Activated T-helper 1 cell treated with anti-CD3 and anti-CD28 coated beads, Interleukin-12 subunit alpha, Interleukin-12 subunit beta, Interleukin-2, Interleukin-4 antibody, amounts not matched to agents 30 ng/mL and 10 ng/mL and 1 ng/mL, durations not matched to agents 14 hours and 24 hours and 36 hours (primary cell): ENCODE data around the gene SYNJ1. TPM values are rescaled to one million over a fixed set of nuclear protein-coding genes. Genes with fewer than 3 reads are reported as not detected.
"Not testable (repeated sequence)": the region's sequence is repeated elsewhere in the genome, so short reads cannot be mapped to it uniquely, and the experiment has no call there.

ENCODE experiments used
- DNase-seq: peaks from one replicate; pipeline ENCODE4 v3.0.0; 2021; ENCODE audit warnings: low spot score
- H3K27ac Mint-ChIP-seq: one replicate; pipeline ENCODE4 v1.8.0; 2021; ENCODE audit warnings: mild to moderate bottlenecking, mixed read lengths
- H3K27me3 Mint-ChIP-seq: one replicate; pipeline ENCODE4 v1.8.0; 2022; ENCODE audit warnings: mild to moderate bottlenecking, moderate library complexity, mixed read lengths; ENCODE audit not compliant: insufficient read depth
- H3K36me3 Mint-ChIP-seq: one replicate; pipeline ENCODE4 v1.8.0; 2021; ENCODE audit warnings: low read depth, mixed read lengths
- H3K4me1 Mint-ChIP-seq: one replicate; pipeline ENCODE4 v1.8.0; 2021; ENCODE audit warnings: low read depth, mixed read lengths
- H3K4me3 Mint-ChIP-seq: one replicate; pipeline ENCODE4 v1.8.0; 2021; ENCODE audit warnings: mild to moderate bottlenecking, moderate library complexity, mixed read lengths
- H3K9me3 Mint-ChIP-seq: one replicate; pipeline ENCODE4 v1.8.0; 2021; ENCODE audit warnings: mixed read lengths
- intact Hi-C: fragments of 100-400 bp; cut with micrococcal nuclease; formaldehyde crosslinking; loops from one replicate; pipeline ENCODE4 v1.15.1; 2024
- total RNA-seq: library from RNA; stranded (reverse); gene quantifications from 2 replicates; pipeline ENCODE4 v1.2.3, GENCODE V29; 2022

SYNJ1 gene
- total RNA-seq, 1 donor from 2014 or later, result 13.1 TPM

- Mint-ChIP-seq H3K4me1 (peaks cover 8% of the 10 kb centered on the region), H3K27ac (peak within 1 kb of the TSS; percentile 93), H3K4me3 (peak within 1 kb of the TSS; percentile 96), H3K36me3 (peaks cover 8% of the 10 kb centered on the region), H3K27me3 (peaks cover 4% of the 10 kb centered on the region), H3K9me3 (no peaks in the 10 kb centered on the region)
- intact Hi-C loops, result loop anchor here (1.0 to 5.0 kb wide), 11 partner anchors 45 to 954 kb away; partner anchors contain the start of genes EVA1C, GART, MIS18A and SCAF4
- peak; percentile 84 for DNase-seq
These were observed 115.5 kb downstream of the SYNJ1 start, which contains the start of gene CFAP298 for GRCh38 chr21:32612075-32612998. Gene CFAP298, minus strand, starts transcription at chr21:32612377. Its CDS starts 134 bp downstream, at chr21:32612243.

- no peaks in the 10 kb centered on the region for H3K9me3 Mint-ChIP-seq
- peaks cover 8% of the 10 kb centered on the region for H3K36me3 Mint-ChIP-seq
- intact Hi-C loops, result loop anchor here (5.0 kb wide), 5 partner anchors 44 to 931 kb away; partner anchors contain the start of genes GART, SCAF4 and SON
- peaks cover 4% of the 10 kb centered on the region for H3K27me3 Mint-ChIP-seq
- H3K4me3 Mint-ChIP-seq, result peak overlapping the region; percentile 96
- DNase-seq, result no peak
- peak overlapping the region; percentile 93 for H3K27ac Mint-ChIP-seq
- peaks cover 8% of the 10 kb centered on the region for H3K4me1 Mint-ChIP-seq
These were observed 116.3 kb downstream of the SYNJ1 start for GRCh38 chr21:32611471-32611997.

- H3K27ac Mint-ChIP-seq, H3K4me1 Mint-ChIP-seq, H3K9me3 Mint-ChIP-seq, DNase-seq, H3K27me3 Mint-ChIP-seq: not testable (repeated sequence)
- Mint-ChIP-seq H3K4me3 (peak overlapping the region; percentile 57), H3K36me3 (peaks cover 11% of the 10 kb centered on the region)
- intact Hi-C loops, result loop anchor here (5.0 kb wide), 5 partner anchors 44 to 931 kb away; partner anchors contain the start of genes GART, SCAF4 and SON
These were observed 116.9 kb downstream of the SYNJ1 start for GRCh38 chr21:32610940-32611339.

GRCh38 chr21:32608851-32609250 lies 119.0 kb downstream of the SYNJ1 start:
- intact Hi-C loops, result no loop called here
- peak overlapping the region; percentile 31 for H3K4me3 Mint-ChIP-seq

GRCh38 chr21:32605469-32605868 lies 122.3 kb downstream of the SYNJ1 start:
- H3K27ac Mint-ChIP-seq, result no peak overlapping the region
- no peaks in the 10 kb centered on the region for H3K27me3 Mint-ChIP-seq
- intact Hi-C loops, result no loop called here
- H3K36me3 Mint-ChIP-seq, result peaks cover 30% of the 10 kb centered on the region
- H3K9me3 Mint-ChIP-seq, result no peaks in the 10 kb centered on the region
- no peaks in the 10 kb centered on the region for H3K4me1 Mint-ChIP-seq
- H3K4me3 Mint-ChIP-seq, result no peak overlapping the region
- no peak for DNase-seq

More at GRCh38 chr21:32608851-32609250, 119.0 kb downstream of the SYNJ1 start:
- peaks cover 8% of the 10 kb centered on the region for H3K4me1 Mint-ChIP-seq
- H3K36me3 Mint-ChIP-seq, result peaks cover 23% of the 10 kb centered on the region
- no peak for DNase-seq
- no peak overlapping the region for H3K27ac Mint-ChIP-seq
- H3K9me3 Mint-ChIP-seq, result no peaks in the 10 kb centered on the region
- no peaks in the 10 kb centered on the region for H3K27me3 Mint-ChIP-seq

GRCh38 chr21:32604464-32604863 lies 123.3 kb downstream of the SYNJ1 start:
- intact Hi-C loops, result no loop called here
- no peak for DNase-seq
- H3K36me3 Mint-ChIP-seq, result peaks cover 28% of the 10 kb centered on the region
- no peak overlapping the region for H3K4me3 Mint-ChIP-seq
- no peaks in the 10 kb centered on the region for H3K9me3 Mint-ChIP-seq
- no peak overlapping the region for H3K27ac Mint-ChIP-seq
- no peaks in the 10 kb centered on the region for H3K4me1 Mint-ChIP-seq
- no peaks in the 10 kb centered on the region for H3K27me3 Mint-ChIP-seq

- no peak for DNase-seq
- Mint-ChIP-seq H3K36me3 (peaks cover 22% of the 10 kb centered on the region), H3K4me3 (no peak overlapping the region), H3K4me1 (no peaks in the 10 kb centered on the region), H3K27me3 (no peaks in the 10 kb centered on the region), H3K27ac (no peak overlapping the region), H3K9me3 (no peaks in the 10 kb centered on the region)
- intact Hi-C loops, result no loop called here
These were observed 124.7 kb downstream of the SYNJ1 start for GRCh38 chr21:32603131-32603530.

- H3K9me3 Mint-ChIP-seq, result no peaks in the 10 kb centered on the region
- DNase-seq, result no peak
- peaks cover 22% of the 10 kb centered on the region for H3K36me3 Mint-ChIP-seq
- no peaks in the 10 kb centered on the region for H3K4me1 Mint-ChIP-seq
- no peaks in the 10 kb centered on the region for H3K27me3 Mint-ChIP-seq
- no peak overlapping the region for H3K4me3 Mint-ChIP-seq
- intact Hi-C loops, result no loop called here
- H3K27ac Mint-ChIP-seq, result no peak overlapping the region
These were observed 125.7 kb downstream of the SYNJ1 start for GRCh38 chr21:32602099-32602498.

GRCh38 chr21:32599526-32599925 lies 128.3 kb downstream of the SYNJ1 start:
- no peak overlapping the region for H3K27ac Mint-ChIP-seq

GRCh38 chr21:32599091-32599490 lies 128.7 kb downstream of the SYNJ1 start:
- Mint-ChIP-seq H3K4me1 (no peaks in the 10 kb centered on the region), H3K27ac (no peak overlapping the region), H3K36me3 (peaks cover 9% of the 10 kb centered on the region), H3K4me3 (no peak overlapping the region), H3K27me3 (no peaks in the 10 kb centered on the region), H3K9me3 (no peaks in the 10 kb centered on the region)
- DNase-seq, result no peak
- intact Hi-C loops, result no loop called here

More at GRCh38 chr21:32599526-32599925, 128.3 kb downstream of the SYNJ1 start:
- no peak overlapping the region for H3K4me3 Mint-ChIP-seq
- H3K4me1 Mint-ChIP-seq, result no peaks in the 10 kb centered on the region
- no peaks in the 10 kb centered on the region for H3K9me3 Mint-ChIP-seq
- no peak for DNase-seq
- H3K27me3 Mint-ChIP-seq, result no peaks in the 10 kb centered on the region
- peaks cover 13% of the 10 kb centered on the region for H3K36me3 Mint-ChIP-seq
- intact Hi-C loops, result no loop called here

GRCh38 chr21:32597205-32597604 lies 130.6 kb downstream of the SYNJ1 start:
- intact Hi-C loops, result no loop called here
- Mint-ChIP-seq H3K4me3 (no peak overlapping the region), H3K9me3 (no peaks in the 10 kb centered on the region), H3K27ac (no peak overlapping the region), H3K27me3 (no peaks in the 10 kb centered on the region), H3K36me3 (peaks cover 1% of the 10 kb centered on the region), H3K4me1 (no peaks in the 10 kb centered on the region)
- DNase-seq, result no peak

GRCh38 chr21:32595431-32595830 lies 132.4 kb downstream of the SYNJ1 start:
- no peak overlapping the region for H3K4me3 Mint-ChIP-seq
- intact Hi-C loops, result no loop called here
- no peak for DNase-seq
- no peaks in the 10 kb centered on the region for H3K9me3 Mint-ChIP-seq
- H3K36me3 Mint-ChIP-seq, result no peaks in the 10 kb centered on the region
- no peaks in the 10 kb centered on the region for H3K27me3 Mint-ChIP-seq
- H3K27ac Mint-ChIP-seq, result no peak overlapping the region
- H3K4me1 Mint-ChIP-seq, result no peaks in the 10 kb centered on the region

GRCh38 chr21:32593690-32594089 lies 134.1 kb downstream of the SYNJ1 start:
- intact Hi-C loops, result no loop called here
- Mint-ChIP-seq H3K4me3 (no peak overlapping the region), H3K36me3 (no peaks in the 10 kb centered on the region), H3K27ac (no peak overlapping the region), H3K9me3 (no peaks in the 10 kb centered on the region), H3K4me1 (no peaks in the 10 kb centered on the region), H3K27me3 (no peaks in the 10 kb centered on the region)
- no peak for DNase-seq
